K562 treated with DMSO at 1 percent for 4 hours (cell line): ENCODE measurements around the gene GOLGA6L9. TPM values are rescaled to one million over a fixed set of nuclear protein-coding genes. Genes with fewer than 3 reads are reported as not detected.

Experiments used
- total RNA-seq: library from RNA; unstranded; fragments of 300-600 nt; gene quantifications from 2 replicates; pipeline ENCODE4 v1.2.3, GENCODE V29; 2022; ENCODE audit not compliant: insufficient read depth

The GOLGA6L9 gene, protein sequence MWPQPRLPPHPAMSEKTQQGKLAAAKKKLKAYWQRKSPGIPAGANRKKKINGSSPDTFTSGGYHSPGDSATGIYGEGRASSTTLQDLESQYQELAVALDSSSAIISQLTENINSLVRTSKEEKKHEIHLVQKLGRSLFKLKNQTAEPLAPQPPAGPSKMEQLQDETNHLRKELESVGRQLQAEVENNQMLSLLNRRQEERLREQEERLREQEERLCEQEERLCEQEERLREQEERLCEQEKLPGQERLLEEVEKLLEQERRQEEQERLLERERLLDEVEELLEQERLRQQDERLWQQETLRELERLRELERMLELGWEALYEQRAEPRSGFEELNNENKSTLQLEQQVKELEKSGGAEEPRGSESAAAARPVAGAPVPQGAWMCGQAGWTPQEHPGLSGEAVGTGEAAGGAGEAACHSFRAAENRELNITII
- total RNA-seq, result 2.7 and 2.9 TPM in 2 replicates

DNA sequence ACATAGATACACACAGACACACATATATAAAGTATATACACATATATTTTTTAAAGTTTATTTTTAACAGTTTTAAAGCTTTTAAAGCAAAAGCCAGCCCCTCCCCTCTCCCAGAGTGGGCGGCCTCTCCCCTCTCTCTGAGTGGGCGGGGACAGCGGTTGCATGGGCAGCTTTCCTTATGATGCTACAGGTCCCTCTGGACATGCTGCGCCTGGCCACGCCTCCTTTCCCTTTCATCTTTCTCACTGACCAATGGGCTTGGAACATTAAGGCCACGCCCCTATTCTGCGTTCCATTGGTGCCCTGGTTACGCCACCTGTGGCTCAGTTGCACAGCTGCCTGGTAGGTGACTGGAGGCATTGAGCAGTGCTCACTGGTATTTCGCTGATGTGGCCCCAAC lies at the start of gene GOLGA6L9:
GOLGA6L9 (plus strand) TSS at position 124 of the 400 bp plus-strand sequence; CDS start at position 388, 264 bp downstream.

Other genes with a start within 250 kb of the GOLGA6L9 start
- 8.4 and 10.8 TPM in 2 replicates for gene EFL1, start 167.1 kb upstream of the GOLGA6L9 start, total RNA-seq
- 12.7 and 15.7 TPM in 2 replicates for gene SAXO2, start 167.0 kb upstream of the GOLGA6L9 start, total RNA-seq
- 0.84 and 1.6 TPM in 2 replicates for gene GOLGA6L10, start 80.3 kb upstream of the GOLGA6L9 start, total RNA-seq
- gene RPS17, start 110.6 kb downstream of the GOLGA6L9 start, total RNA-seq, result 8,090 and 8,545 TPM in 2 replicates
- gene CPEB1, start 217.5 kb downstream of the GOLGA6L9 start, total RNA-seq, result 12.5 and 15.0 TPM in 2 replicates